Measurements from ENCODE around the gene ACTR2.
"Not testable (repeated sequence)": the region's sequence is repeated elsewhere in the genome, so short reads cannot be mapped to it uniquely, and the experiment has no call there.

ACTR2 gene

GRCh38 chr2:65314801-65315441, 87.3 kb downstream of the ACTR2 start:
- no peak for DNase-seq

GRCh38 chr2:65316072-65316471, 88.4 kb downstream of the ACTR2 start:
- DNase-seq: no peak

- not testable (repeated sequence) for DNase-seq
Measured at GRCh38 chr2:65317351-65317750, 89.7 kb downstream of the ACTR2 start.

GRCh38 chr2:65317841-65318240, 90.2 kb downstream of the ACTR2 start:
- DNase-seq: no peak

- DNase-seq: no peak
Measured at GRCh38 chr2:65319072-65319673, 91.5 kb downstream of the ACTR2 start.

- no peak for DNase-seq
Measured at GRCh38 chr2:65319674-65320041, 92.0 kb downstream of the ACTR2 start.

GRCh38 chr2:65320042-65320725, 92.6 kb downstream of the ACTR2 start:
- DNase-seq: peak; percentile 69 to 83
